Smooth muscle cell (in vitro differentiated cells): ENCODE measurements around the gene FBXL12. TPM values are rescaled to one million over a fixed set of nuclear protein-coding genes. Genes with fewer than 3 reads are reported as not detected.
"Not testable (repeated sequence)": the region's sequence is repeated elsewhere in the genome, so short reads cannot be mapped to it uniquely, and the experiment has no call there.

Source experiments
- DNase-seq: peaks from one replicate; lab custom pipeline; 2025; ENCODE audit not compliant: unreplicated experiment; lab: John Stamatoyannopoulos, UW
- H2AFZ ChIP-seq: fragments of 200-600 bp; sonication (generic); 2 replicates; pipeline ENCODE4 v1.6.0; 2016; ENCODE audit warnings: antibody characterized with exemption, low read depth, mild to moderate bottlenecking
- H3F3A ChIP-seq: fragments of 200-600 bp; sonication (generic); 2 replicates; pipeline ENCODE4 v1.6.0; 2017; ENCODE audit warnings: antibody characterized with exemption, low read depth
- H3K27ac ChIP-seq: fragments of 200-600 bp; sonication (generic); 2 replicates; pipeline ENCODE4 v1.5.1; 2016; ENCODE audit warnings: low read depth, mild to moderate bottlenecking
- H3K27me3 ChIP-seq: fragments of 200-600 bp; sonication (generic); 2 replicates; pipeline ENCODE4 v1.6.1; 2016; ENCODE audit warnings: low read depth, mild to moderate bottlenecking
- H3K36me3 ChIP-seq: fragments of 200-600 bp; sonication (generic); 2 replicates; pipeline ENCODE4 v1.5.1; 2016; ENCODE audit warnings: low read depth
- H3K4me1 ChIP-seq: fragments of 200-600 bp; sonication (generic); 2 replicates; pipeline ENCODE4 v1.5.1; 2016; ENCODE audit warnings: low read depth
- H3K4me2 ChIP-seq: fragments of 200-600 bp; sonication (generic); 2 replicates; pipeline ENCODE4 v1.6.0; 2016; ENCODE audit warnings: mild to moderate bottlenecking
- H3K4me3 ChIP-seq: fragments of 200-600 bp; sonication (generic); 2 replicates; pipeline ENCODE4 v1.5.1; 2016; ENCODE audit warnings: mild to moderate bottlenecking
- H3K79me2 ChIP-seq: fragments of 200-600 bp; sonication (generic); 2 replicates; pipeline ENCODE4 v1.6.0; 2016; ENCODE audit warnings: low read depth, mild to moderate bottlenecking
- H3K9ac ChIP-seq: fragments of 200-600 bp; sonication (generic); 2 replicates; pipeline ENCODE4 v1.6.0; 2016; ENCODE audit warnings: low read depth
- H3K9me3 ChIP-seq: fragments of 200-600 bp; sonication (generic); replicated peaks from 2 replicates; pipeline ENCODE4 v1.5.1; 2016; ENCODE audit warnings: low read depth
- H4K20me1 ChIP-seq: fragments of 200-600 bp; sonication (generic); 2 replicates; pipeline ENCODE4 v1.6.0; 2016; ENCODE audit warnings: low read depth
- CTCF ChIP-seq: fragments of 200-600 bp; sonication (generic); IDR thresholded peaks from 2 replicates; pipeline ENCODE4 v1.5.1; 2017; ENCODE audit warnings: borderline replicate concordance, mild to moderate bottlenecking, antibody characterized with exemption; ENCODE audit not compliant: insufficient read depth, poor library complexity, severe bottlenecking
- WGBS: methylation state at CpG from one replicate; pipeline ENCODE4 v1.1.7; 2016; ENCODE audit warnings: low lambda C conversion rate; 5-methylcytosine and 5-hydroxymethylcytosine counted together
- polyA plus RNA-seq: library from polyadenylated mRNA; unstranded; fragments of >200 nt; fragmentation: Nextera tagmentation; extraction: Ambion mirVana; gene quantifications from 2 replicates; pipeline ENCODE4 v1.2.1, GENCODE V29; 2016
- total RNA-seq: library from RNA; depleted of rRNA; stranded (reverse); fragments of >200 nt; gene quantifications from 2 replicates; pipeline ENCODE4 v1.2.3, GENCODE V29; 2014

Gene FBXL12
- total and polyA plus RNA-seq, 2 experiments from 2014 or later = 38.2 to 62.5 TPM

GRCh38 chr19:9848060-9848459 is 29.2 kb upstream of the FBXL12 start:
- H3F3A ChIP-seq = peaks cover 8% of the 10 kb centered on the region
- TF ChIP-seq CTCF = peak; percentile 38
- DNase-seq = no peak
- no peaks in the 10 kb centered on the region for H3K36me3 ChIP-seq
- no peaks in the 10 kb centered on the region for H3K79me2 ChIP-seq
- H3K27ac ChIP-seq = no peak overlapping the region
- 64% methylated on average over 4 of the region's 4 CpGs for WGBS
- peaks cover 9% of the 10 kb centered on the region for H3K4me1 ChIP-seq
- H3K27me3 ChIP-seq = no peaks in the 10 kb centered on the region
- H3K9ac ChIP-seq = no peak overlapping the region
- H2AFZ ChIP-seq = no peak overlapping the region
- H3K9me3 ChIP-seq = no peaks in the 10 kb centered on the region
- no peak overlapping the region for H3K4me2 ChIP-seq
- H3K4me3 ChIP-seq = no peak overlapping the region
- H4K20me1 ChIP-seq = peaks cover 7% of the 10 kb centered on the region

GRCh38 chr19:9847087-9847671 is 28.3 kb upstream of the FBXL12 start:
- Histone ChIP-seq H4K20me1 (peaks cover 7% of the 10 kb centered on the region), H3K9ac (no peak overlapping the region), H3K27me3 (no peaks in the 10 kb centered on the region), H3K4me2 (no peak overlapping the region), H3K9me3 (no peaks in the 10 kb centered on the region), H3F3A (peaks cover 7% of the 10 kb centered on the region), H3K36me3 (no peaks in the 10 kb centered on the region), H3K79me2 (no peaks in the 10 kb centered on the region), H3K27ac (no peak overlapping the region), H3K4me3 (no peak overlapping the region), H3K4me1 (peaks cover 5% of the 10 kb centered on the region), H2AFZ (no peak overlapping the region)
- 53% methylated on average over 13 of the region's 13 CpGs for WGBS
- DNase-seq = peak; percentile 13
- peak; percentile 67 for TF ChIP-seq CTCF

GRCh38 chr19:9843626-9844273 is 24.9 kb upstream of the FBXL12 start:
- not testable (repeated sequence) for H3K27ac ChIP-seq, H3K36me3 ChIP-seq, H3K27me3 ChIP-seq, H3K9me3 ChIP-seq, H3K9ac ChIP-seq, H2AFZ ChIP-seq, H3F3A ChIP-seq, H3K4me2 ChIP-seq, H3K79me2 ChIP-seq, H4K20me1 ChIP-seq, DNase-seq, H3K4me1 ChIP-seq, H3K4me3 ChIP-seq
- 99% methylated on average over 12 of the region's 12 CpGs for WGBS

- Histone ChIP-seq H3K4me1 (no peaks in the 10 kb centered on the region), H3K4me2 (no peak overlapping the region), H3K9me3 (no peaks in the 10 kb centered on the region), H3K36me3 (no peaks in the 10 kb centered on the region), H3K27me3 (no peaks in the 10 kb centered on the region), H3K79me2 (no peaks in the 10 kb centered on the region), H3F3A (no peaks in the 10 kb centered on the region), H3K9ac (no peak overlapping the region), H3K27ac (no peak overlapping the region), H2AFZ (no peak overlapping the region), H3K4me3 (no peak overlapping the region), H4K20me1 (peaks cover 7% of the 10 kb centered on the region)
- no peak for TF ChIP-seq CTCF
- no peak for DNase-seq
- WGBS = 96% methylated on average over 9 of the region's 9 CpGs
These were observed 24.2 kb upstream of the FBXL12 start for GRCh38 chr19:9842834-9843625.
